ENCODE measurements around the gene DNAJA2.
"Not testable (repeated sequence)": the region's sequence is repeated elsewhere in the genome, so short reads cannot be mapped to it uniquely, and the experiment has no call there.

The DNAJA2 gene

DNA sequence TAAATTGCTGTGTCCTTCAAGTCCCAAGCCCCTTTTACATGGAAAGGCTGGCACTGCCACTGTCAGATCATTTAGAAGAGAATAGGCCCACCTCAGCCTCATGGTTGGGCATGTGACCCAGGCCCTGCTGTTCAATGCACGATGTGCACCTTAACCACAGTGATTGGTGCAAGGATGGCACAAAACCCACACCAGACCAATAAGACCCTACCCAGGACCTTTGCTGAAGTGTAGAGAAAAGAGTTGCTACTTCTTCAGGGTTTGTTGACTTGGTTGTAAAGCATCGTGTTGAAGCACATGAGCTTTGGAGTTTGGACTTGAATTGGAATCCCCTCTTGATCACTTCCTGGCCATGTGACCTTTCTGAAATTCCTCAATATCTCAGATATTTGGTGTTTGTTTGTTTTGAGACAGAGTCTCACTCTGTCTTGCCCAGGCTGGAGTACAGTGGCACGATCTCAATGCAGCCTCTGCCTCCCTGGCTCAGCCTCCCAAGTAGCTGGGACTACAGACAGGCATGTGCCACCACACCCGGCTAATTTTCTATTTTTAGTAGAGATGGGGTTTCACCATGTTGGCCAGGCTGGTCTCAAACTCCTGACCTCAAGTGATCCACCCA is 24.8 kb downstream of the DNAJA2 start:
- no peak overlapping the region for H3K4me3 ChIP-seq (ENCODE audit: low read length)
- H3K27me3 ChIP-seq (ENCODE audit: control insufficient read depth, insufficient read depth, low read length), result no peaks in the 10 kb centered on the region
- no peaks in the 10 kb centered on the region for H3K4me1 ChIP-seq (ENCODE audit: control insufficient read depth, insufficient read depth, low read length)
- H3K36me3 ChIP-seq (ENCODE audit: insufficient read depth, low read length), result no peaks in the 10 kb centered on the region
- H3K4me2 ChIP-seq (ENCODE audit: low read length), result no peak overlapping the region
- H3K9ac ChIP-seq (ENCODE audit: low read depth, low read length), result no peak overlapping the region
- no peaks in the 10 kb centered on the region for H3K9me3 ChIP-seq (replicated peaks; ENCODE audit: low read length)

DNA sequence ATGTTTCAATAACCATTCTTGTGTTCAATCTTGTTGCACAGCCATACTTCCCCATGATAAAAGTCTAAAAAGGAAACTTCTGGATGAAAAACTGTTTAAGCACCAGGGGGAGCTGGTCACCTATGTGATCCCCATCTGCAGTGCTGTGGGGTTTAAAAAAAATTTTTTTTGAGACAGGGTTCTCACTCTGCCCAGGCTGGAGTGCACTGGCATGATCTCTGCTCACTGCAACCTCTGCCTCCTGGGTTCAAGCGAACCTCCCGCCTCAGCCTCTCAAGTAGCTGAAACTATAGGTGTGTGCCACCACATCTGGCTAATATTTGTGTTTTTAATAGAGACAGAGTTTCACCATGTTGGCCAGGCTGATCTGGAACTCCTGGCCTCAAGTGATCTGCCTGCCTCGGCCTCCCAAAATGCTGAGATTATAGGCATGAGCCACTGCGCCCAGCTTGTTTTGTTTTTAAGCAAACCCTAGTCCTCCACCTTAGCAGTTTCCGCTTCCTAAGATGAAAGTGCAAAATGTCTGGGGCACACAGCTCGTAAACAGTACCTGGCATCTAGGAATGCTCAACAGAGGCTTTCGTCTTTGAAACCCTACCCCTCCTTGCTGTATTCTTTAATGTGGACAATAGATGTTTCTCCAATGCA is 25.4 kb downstream of the DNAJA2 start:
- Histone ChIP-seq H3K4me2 (ENCODE audit: low read length) (no peak overlapping the region), H3K4me1 (ENCODE audit: control insufficient read depth, insufficient read depth, low read length) (no peaks in the 10 kb centered on the region)

DNA sequence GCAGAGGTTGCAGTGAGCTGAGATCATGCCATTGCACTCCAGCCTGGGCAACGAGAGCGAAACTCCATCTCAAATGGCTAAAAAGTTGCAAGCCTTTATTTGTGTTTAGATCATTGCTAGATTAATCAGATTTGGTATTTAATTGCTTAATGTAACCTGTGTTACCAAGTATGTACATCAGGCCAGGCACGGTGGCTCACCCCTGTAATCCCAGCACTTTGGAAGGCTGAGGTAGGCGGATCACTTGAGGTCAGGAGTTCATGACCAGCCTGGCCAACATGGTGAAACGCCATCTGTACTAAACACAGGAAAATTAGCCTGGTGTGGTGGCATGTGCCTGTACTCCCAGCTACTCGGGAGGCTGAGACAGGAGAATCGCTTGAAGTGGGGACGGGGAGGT is 28.8 kb downstream of the DNAJA2 start:
- not testable (repeated sequence) for H3K4me1 ChIP-seq (ENCODE audit: control insufficient read depth, insufficient read depth, low read length); H3K27me3 ChIP-seq (ENCODE audit: control insufficient read depth, insufficient read depth, low read length); H3K4me2 ChIP-seq (ENCODE audit: low read length); H3K36me3 ChIP-seq (ENCODE audit: insufficient read depth, low read length); H3K9ac ChIP-seq (ENCODE audit: low read depth, low read length); H3K4me3 ChIP-seq (ENCODE audit: low read length); H3K9me3 ChIP-seq (replicated peaks; ENCODE audit: low read length)

More for the DNA sequence above, 25.4 kb downstream of the DNAJA2 start:
- no peaks in the 10 kb centered on the region for H3K9me3 ChIP-seq (replicated peaks; ENCODE audit: low read length)
- H3K9ac ChIP-seq (ENCODE audit: low read depth, low read length), result no peak overlapping the region
- no peak overlapping the region for H3K4me3 ChIP-seq (ENCODE audit: low read length)
- H3K27me3 ChIP-seq (ENCODE audit: control insufficient read depth, insufficient read depth, low read length), result no peaks in the 10 kb centered on the region
- no peaks in the 10 kb centered on the region for H3K36me3 ChIP-seq (ENCODE audit: insufficient read depth, low read length)

DNA sequence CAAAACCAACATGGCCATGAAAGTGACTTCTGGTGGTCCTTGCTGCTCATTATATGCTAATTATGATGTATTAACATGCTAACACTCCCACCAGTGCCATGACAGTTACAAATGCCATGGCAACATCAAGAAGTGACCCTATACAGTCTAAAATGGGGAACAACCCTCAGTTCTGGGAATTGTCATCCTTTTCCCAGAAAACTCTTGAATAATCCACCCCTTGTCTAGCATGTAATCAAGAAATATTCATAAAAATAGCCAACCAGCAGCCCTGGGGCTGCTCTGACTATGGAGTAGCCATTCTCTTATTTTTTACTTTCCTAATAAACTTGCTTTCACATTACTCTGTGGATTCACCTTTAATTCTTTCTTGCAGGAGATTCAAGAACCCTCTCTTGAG is 35.9 kb downstream of the DNAJA2 start:
- H3K9ac ChIP-seq (ENCODE audit: low read depth, low read length), result no peak overlapping the region
- no peaks in the 10 kb centered on the region for H3K27me3 ChIP-seq (ENCODE audit: control insufficient read depth, insufficient read depth, low read length)
- no peak overlapping the region for H3K4me2 ChIP-seq (ENCODE audit: low read length)
- no peaks in the 10 kb centered on the region for H3K36me3 ChIP-seq (ENCODE audit: insufficient read depth, low read length)
- H3K4me1 ChIP-seq (ENCODE audit: control insufficient read depth, insufficient read depth, low read length), result no peaks in the 10 kb centered on the region
- H3K9me3 ChIP-seq (replicated peaks; ENCODE audit: low read length), result no peaks in the 10 kb centered on the region
- H3K4me3 ChIP-seq (ENCODE audit: low read length), result no peak overlapping the region

DNA sequence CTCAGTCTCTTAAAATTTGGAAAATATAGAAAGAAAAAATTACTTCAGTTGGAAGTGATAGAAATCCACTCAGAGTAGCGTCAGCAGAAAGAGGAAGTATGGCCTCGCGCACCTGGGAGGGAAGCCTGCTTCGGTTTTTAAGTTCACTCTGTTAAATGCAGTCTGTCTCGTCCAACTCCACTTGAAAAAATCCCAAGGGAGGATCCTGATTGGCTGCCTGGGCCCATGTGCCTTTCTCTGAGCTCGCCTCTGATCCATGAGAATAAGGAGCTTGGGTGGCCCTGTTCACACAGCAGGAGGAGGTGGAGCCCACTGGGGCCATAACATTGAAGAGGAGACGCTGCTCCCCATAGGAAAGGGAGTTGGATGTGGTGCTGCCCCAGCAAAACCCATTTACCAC is 40.7 kb downstream of the DNAJA2 start:
- Histone ChIP-seq H3K27me3 (ENCODE audit: control insufficient read depth, insufficient read depth, low read length) (no peaks in the 10 kb centered on the region), H3K9ac (ENCODE audit: low read depth, low read length) (no peak overlapping the region), H3K9me3 (replicated peaks; ENCODE audit: low read length) (no peaks in the 10 kb centered on the region), H3K4me1 (ENCODE audit: control insufficient read depth, insufficient read depth, low read length) (no peaks in the 10 kb centered on the region), H3K4me3 (ENCODE audit: low read length) (no peak overlapping the region), H3K4me2 (ENCODE audit: low read length) (no peak overlapping the region), H3K36me3 (ENCODE audit: insufficient read depth, low read length) (peaks cover 14% of the 10 kb centered on the region)

DNA sequence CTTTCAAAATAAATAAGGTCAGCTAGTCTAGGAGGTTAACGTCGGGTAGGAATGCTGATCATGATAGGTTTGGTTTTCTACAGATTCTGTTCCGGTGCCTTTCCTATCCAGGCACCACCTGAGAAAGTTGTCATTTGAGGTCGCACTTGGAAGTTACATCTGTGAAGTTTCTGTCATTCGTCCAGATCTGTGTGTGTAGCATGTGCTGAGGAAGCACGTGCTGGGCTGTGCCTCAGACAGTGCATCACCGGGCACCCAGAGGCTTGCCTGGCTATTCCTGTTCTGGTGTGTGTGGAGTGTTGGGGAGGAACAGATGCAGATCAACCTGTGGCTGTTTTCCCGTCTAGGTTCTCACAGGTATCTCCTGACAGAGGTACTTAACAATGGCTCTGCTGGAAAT is 42.6 kb downstream of the DNAJA2 start:
- H3K27me3 ChIP-seq (ENCODE audit: control insufficient read depth, insufficient read depth, low read length), result no peaks in the 10 kb centered on the region
- no peaks in the 10 kb centered on the region for H3K9me3 ChIP-seq (replicated peaks; ENCODE audit: low read length)
- H3K9ac ChIP-seq (ENCODE audit: low read depth, low read length), result no peak overlapping the region
- H3K4me2 ChIP-seq (ENCODE audit: low read length), result no peak overlapping the region
- peaks cover 25% of the 10 kb centered on the region for H3K36me3 ChIP-seq (ENCODE audit: insufficient read depth, low read length)
- H3K4me1 ChIP-seq (ENCODE audit: control insufficient read depth, insufficient read depth, low read length), result no peaks in the 10 kb centered on the region
- H3K4me3 ChIP-seq (ENCODE audit: low read length), result no peak overlapping the region

DNA sequence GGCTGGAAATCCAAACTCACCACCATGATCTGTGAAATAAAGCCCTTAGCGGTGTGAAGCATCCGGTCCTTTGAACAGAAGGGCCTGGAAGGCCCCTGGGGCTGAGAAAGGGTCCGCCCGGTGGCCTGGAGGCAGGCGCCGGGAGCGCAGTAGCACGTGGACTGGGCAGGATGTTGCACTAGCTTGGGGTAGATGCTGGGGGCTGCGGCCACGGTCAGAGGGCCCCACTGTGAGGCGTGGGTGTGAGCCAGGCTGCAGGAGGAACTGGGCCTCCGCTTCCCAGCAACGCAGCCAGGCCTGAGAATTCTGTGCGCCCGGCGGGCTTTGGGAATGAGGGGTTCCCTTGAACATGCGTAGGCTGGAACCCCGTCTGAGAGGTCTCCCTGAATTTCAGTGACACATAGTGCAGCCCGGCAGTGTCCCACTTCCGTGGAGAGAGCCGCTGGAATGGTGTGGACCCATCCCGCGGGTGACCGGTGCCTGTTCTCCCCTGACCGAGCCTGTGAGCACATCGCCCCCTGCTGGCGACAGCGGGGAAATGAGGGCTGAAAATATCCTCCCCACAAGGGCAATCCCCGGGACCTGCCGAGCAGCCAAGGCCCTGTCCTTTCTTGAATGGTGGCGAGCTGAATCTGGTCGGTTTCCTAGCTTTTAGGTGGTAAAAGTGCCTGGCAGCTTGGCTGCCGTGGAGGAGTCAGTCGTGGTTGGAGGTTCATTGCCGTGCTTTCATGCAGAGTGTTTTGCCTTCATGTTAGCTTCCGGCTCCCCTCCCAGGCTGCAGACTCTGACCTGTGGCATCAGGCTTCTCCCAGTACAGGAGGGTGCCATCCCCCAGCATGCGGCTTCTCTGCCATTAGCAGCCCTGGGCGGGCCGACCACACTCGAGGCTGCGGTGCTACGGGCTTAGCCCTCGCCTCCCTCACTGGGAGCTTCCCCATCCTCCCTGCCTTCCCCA is 43.8 kb downstream of the DNAJA2 start:
- Histone ChIP-seq H3K9ac (ENCODE audit: low read depth, low read length) (no peak overlapping the region), H3K36me3 (ENCODE audit: insufficient read depth, low read length) (peaks cover 25% of the 10 kb centered on the region), H3K4me1 (ENCODE audit: control insufficient read depth, insufficient read depth, low read length) (no peaks in the 10 kb centered on the region), H3K4me3 (ENCODE audit: low read length) (no peak overlapping the region), H3K9me3 (replicated peaks; ENCODE audit: low read length) (no peaks in the 10 kb centered on the region), H3K27me3 (ENCODE audit: control insufficient read depth, insufficient read depth, low read length) (no peaks in the 10 kb centered on the region), H3K4me2 (ENCODE audit: low read length) (no peak overlapping the region)

DNA sequence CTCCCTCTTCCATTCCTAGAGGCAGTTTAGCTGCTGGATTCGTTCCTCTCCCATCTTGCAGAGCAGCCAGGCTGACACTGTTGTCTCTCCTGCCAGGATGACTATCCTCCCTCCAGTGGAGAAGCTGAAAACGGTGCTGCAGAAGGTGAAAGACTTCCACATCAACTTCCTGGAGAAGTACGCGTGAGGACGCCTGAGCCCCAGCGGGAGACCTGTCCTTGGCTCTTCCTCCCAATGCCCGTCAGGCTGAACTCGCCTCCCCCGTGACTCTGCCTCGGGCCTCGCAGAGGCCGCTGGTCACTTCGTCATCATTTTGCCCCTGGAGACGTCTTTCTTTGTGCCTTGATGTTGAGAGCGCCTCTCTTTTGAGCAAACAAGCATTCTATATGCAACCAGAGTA is 44.7 kb downstream of the DNAJA2 start:
- Histone ChIP-seq H3K27me3 (ENCODE audit: control insufficient read depth, insufficient read depth, low read length) (no peaks in the 10 kb centered on the region), H3K4me3 (ENCODE audit: low read length) (no peak overlapping the region), H3K4me1 (ENCODE audit: control insufficient read depth, insufficient read depth, low read length) (peaks cover 5% of the 10 kb centered on the region), H3K9me3 (replicated peaks; ENCODE audit: low read length) (no peaks in the 10 kb centered on the region), H3K36me3 (ENCODE audit: insufficient read depth, low read length) (peaks cover 30% of the 10 kb centered on the region), H3K4me2 (ENCODE audit: low read length) (no peak overlapping the region), H3K9ac (ENCODE audit: low read depth, low read length) (no peak overlapping the region)

DNA sequence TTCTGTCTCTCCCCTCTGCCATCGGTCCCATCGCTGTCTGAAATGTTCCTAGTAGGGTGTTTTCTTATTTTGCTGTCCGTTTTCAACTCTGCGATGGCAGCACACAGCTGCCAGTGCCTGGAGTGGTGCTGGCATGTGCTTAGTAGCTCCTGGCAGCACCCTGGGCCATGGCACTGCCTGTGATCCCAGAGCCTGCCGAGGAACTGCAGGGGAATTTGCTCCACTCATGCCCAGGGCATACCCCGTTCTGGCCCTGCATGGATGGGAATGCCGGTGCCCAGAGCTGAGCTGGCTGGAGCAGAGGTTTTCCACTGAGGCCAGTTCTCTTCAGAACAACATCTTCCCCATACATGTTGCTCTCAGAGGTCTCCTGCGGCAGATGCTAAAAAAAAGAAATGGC is 46.2 kb downstream of the DNAJA2 start:
- no peak overlapping the region for H3K4me2 ChIP-seq (ENCODE audit: low read length)
- no peak overlapping the region for H3K9ac ChIP-seq (ENCODE audit: low read depth, low read length)
- H3K36me3 ChIP-seq (ENCODE audit: insufficient read depth, low read length), result peaks cover 42% of the 10 kb centered on the region
- H3K4me1 ChIP-seq (ENCODE audit: control insufficient read depth, insufficient read depth, low read length), result peaks cover 11% of the 10 kb centered on the region
- H3K9me3 ChIP-seq (replicated peaks; ENCODE audit: low read length), result no peaks in the 10 kb centered on the region
- no peak overlapping the region for H3K4me3 ChIP-seq (ENCODE audit: low read length)
- H3K27me3 ChIP-seq (ENCODE audit: control insufficient read depth, insufficient read depth, low read length), result no peaks in the 10 kb centered on the region

DNA sequence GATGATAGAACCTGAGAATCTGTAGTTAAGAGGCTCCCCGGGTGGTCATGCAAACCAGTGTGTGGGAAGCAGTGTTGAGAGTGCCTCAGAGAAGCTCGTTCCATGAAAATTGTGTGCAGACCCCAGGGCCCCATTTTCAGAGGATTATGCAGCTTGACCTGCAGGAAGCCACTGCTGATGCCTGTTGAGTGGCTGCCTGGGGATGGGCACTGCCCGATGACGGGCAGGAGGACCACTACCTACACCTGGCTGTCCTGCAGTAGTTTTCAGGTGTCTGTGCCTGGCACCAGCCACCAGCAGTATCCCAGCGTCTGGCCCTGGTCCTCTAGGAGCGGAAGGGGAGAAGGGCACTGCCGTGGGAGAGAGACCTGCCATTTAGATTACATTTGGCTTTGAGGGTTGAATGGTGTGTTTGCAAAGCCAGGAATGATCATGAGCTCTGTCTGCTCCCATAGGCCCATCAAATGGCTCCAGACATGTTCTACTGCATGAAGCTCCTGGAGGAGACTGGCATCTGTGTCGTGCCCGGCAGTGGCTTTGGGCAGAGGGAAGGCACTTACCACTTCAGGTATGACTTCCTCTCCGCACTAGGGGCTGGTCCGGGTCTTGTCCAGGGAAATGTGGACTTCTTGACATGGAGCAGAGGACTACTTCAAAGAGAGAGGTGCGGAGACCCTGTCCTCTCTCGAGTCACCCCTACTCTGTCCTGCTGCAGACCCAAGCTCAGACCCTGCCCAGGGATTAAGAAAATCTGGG is 46.8 kb downstream of the DNAJA2 start:
- Histone ChIP-seq H3K4me2 (ENCODE audit: low read length) (no peak overlapping the region), H3K27me3 (ENCODE audit: control insufficient read depth, insufficient read depth, low read length) (no peaks in the 10 kb centered on the region), H3K4me1 (ENCODE audit: control insufficient read depth, insufficient read depth, low read length) (peaks cover 11% of the 10 kb centered on the region), H3K9ac (ENCODE audit: low read depth, low read length) (no peak overlapping the region), H3K36me3 (ENCODE audit: insufficient read depth, low read length) (peaks cover 43% of the 10 kb centered on the region), H3K4me3 (ENCODE audit: low read length) (no peak overlapping the region), H3K9me3 (replicated peaks; ENCODE audit: low read length) (no peaks in the 10 kb centered on the region)

DNA sequence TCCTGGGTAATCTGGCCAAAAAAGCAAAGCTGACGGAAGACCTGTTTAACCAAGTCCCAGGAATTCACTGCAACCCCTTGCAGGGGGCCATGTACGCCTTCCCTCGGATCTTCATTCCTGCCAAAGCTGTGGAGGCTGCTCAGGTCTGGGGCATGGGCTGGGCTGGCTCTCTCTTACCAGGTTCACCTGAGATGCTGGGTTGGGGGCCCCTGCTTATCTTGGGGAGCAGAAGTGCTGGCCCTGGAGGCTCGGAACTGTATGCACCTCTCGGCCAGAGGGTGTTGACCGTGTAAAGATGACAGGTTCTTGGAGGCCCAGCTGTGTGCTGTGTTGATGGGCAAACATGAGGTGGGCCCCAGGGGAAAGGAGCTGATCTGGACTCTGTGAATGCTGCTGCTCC is 49.1 kb downstream of the DNAJA2 start:
- H3K4me1 ChIP-seq (ENCODE audit: control insufficient read depth, insufficient read depth, low read length), result peaks cover 11% of the 10 kb centered on the region
- peaks cover 36% of the 10 kb centered on the region for H3K36me3 ChIP-seq (ENCODE audit: insufficient read depth, low read length)
- no peak overlapping the region for H3K4me3 ChIP-seq (ENCODE audit: low read length)
- no peak overlapping the region for H3K9ac ChIP-seq (ENCODE audit: low read depth, low read length)
- H3K4me2 ChIP-seq (ENCODE audit: low read length), result no peak overlapping the region
- H3K27me3 ChIP-seq (ENCODE audit: control insufficient read depth, insufficient read depth, low read length), result no peaks in the 10 kb centered on the region
- no peaks in the 10 kb centered on the region for H3K9me3 ChIP-seq (replicated peaks; ENCODE audit: low read length)

Data from skeletal muscle satellite cell (primary cell).